Measurements from ENCODE around the gene RAB15. TPM values are rescaled to one million over a fixed set of nuclear protein-coding genes. Genes with fewer than 3 reads are reported as not detected.

Gene RAB15
- total RNA-seq, 4 donors from 2014 or later, result 2.5 to 10.0 (median 5.6) TPM

DNA sequence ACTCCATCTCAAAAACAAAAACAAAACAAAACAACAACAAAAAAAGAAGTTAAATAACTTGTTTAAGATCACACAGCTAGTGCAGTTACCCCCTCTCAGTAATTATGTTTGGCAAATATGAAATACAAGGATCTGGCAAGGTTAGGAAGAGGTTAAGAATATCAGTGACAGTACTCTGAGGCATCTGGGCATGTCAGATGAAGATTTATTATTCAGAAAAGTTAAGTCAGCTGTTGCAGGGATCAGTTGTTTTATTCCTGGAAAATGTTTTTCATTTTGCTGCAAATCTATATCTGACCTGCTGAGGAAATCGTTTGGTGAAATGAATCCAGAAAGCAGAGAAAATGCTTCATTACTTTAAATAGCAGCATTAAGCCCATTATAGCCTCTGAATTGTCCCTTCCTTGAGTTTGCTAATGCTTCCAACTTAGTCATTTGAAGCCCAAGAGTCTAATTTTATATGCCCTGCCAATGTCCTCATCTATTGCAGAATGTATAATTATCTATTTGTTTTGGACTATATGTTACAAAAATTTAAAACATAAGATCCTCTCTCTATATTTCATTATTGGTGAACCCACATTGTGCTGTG lies 37.7 kb downstream of the RAB15 start:
- H3K4me1 ChIP-seq, result peaks cover 5 to 48% (median 14%) of the 10 kb centered on the region in 3 donors

DNA sequence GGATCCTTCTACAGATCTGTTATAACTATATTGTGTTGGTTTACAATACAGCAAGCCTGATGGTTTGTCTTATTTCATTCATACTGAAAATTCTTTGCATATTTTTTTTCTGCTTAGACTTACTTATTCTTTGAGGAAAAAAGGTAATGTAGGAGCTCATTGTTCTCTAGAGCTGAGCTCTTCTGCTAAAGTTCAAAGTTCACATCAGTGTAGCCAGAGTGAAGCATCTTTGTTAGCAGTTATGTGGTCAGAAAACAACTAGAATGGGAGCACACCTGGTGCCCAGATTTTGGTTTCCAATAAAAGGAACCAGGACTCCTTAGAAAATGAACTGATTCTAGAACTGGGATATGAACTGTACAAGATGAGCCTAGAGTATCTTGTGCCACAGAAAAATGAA lies 39.9 kb downstream of the RAB15 start:
- no peaks in the 10 kb centered on the region for H3K27me3 ChIP-seq
- no peak overlapping the region for H3K4me3 ChIP-seq
- no peak for ATAC-seq
- no peaks in the 10 kb centered on the region for H3K9me3 ChIP-seq
- TF ChIP-seq, protein P1, sequence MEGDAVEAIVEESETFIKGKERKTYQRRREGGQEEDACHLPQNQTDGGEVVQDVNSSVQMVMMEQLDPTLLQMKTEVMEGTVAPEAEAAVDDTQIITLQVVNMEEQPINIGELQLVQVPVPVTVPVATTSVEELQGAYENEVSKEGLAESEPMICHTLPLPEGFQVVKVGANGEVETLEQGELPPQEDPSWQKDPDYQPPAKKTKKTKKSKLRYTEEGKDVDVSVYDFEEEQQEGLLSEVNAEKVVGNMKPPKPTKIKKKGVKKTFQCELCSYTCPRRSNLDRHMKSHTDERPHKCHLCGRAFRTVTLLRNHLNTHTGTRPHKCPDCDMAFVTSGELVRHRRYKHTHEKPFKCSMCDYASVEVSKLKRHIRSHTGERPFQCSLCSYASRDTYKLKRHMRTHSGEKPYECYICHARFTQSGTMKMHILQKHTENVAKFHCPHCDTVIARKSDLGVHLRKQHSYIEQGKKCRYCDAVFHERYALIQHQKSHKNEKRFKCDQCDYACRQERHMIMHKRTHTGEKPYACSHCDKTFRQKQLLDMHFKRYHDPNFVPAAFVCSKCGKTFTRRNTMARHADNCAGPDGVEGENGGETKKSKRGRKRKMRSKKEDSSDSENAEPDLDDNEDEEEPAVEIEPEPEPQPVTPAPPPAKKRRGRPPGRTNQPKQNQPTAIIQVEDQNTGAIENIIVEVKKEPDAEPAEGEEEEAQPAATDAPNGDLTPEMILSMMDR (IDR thresholded peaks at IDR 0.05), result no peak
- TF ChIP-seq POLR2A (IDR thresholded peaks at IDR 0.05), result no peak
- no peak for TF ChIP-seq POLR2AphosphoS5 (IDR thresholded peaks at IDR 0.05)
- TF ChIP-seq EP300 (IDR thresholded peaks at IDR 0.05), result no peak
- peaks cover 1 to 58% (median 19%) of the 10 kb centered on the region in 3 donors for H3K4me1 ChIP-seq
- H3K27ac ChIP-seq, result peak overlapping the region in 1 of 4 donors; percentile 3
- peaks cover 0 to 65% of the 10 kb centered on the region in 2 donors for H3K36me3 ChIP-seq

More for the DNA sequence above, 37.7 kb downstream of the RAB15 start:
- no peak overlapping the region for H3K27ac ChIP-seq
- TF ChIP-seq POLR2AphosphoS5 (IDR thresholded peaks at IDR 0.05), result no peak
- TF ChIP-seq EP300 (IDR thresholded peaks at IDR 0.05), result no peak
- TF ChIP-seq, protein P1 (IDR thresholded peaks at IDR 0.05), result no peak
- TF ChIP-seq POLR2A (IDR thresholded peaks at IDR 0.05), result no peak
- H3K9me3 ChIP-seq, result no peaks in the 10 kb centered on the region
- peaks cover 0 to 62% of the 10 kb centered on the region in 2 donors for H3K36me3 ChIP-seq
- WGBS, 2 donors (ENCODE audit: low coverage in 1 of 2), result 44 to 47% methylated on average over 1 of the region's 1 CpG
- H3K27me3 ChIP-seq, result no peaks in the 10 kb centered on the region
- ATAC-seq, result no peak
- no peak overlapping the region for H3K4me3 ChIP-seq

DNA sequence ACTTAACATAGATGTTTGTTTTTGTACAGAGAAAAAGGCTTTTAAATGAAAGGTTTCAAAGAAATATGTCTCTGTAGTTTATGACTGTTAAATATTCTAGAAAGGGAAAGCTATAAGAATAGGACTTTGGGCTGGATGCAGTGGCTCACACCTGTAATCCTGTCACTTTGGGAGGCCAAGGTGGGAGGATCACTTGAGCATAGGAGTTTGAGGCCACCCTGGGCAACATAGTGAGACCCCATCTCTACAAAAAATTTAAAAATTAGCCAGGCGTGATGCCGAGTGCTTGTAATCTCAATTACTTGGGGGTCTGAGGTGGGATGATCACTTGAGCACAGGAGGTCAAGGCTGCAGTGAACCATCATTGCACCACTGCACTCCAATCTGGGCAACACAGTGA lies 41.0 kb downstream of the RAB15 start:
- no peaks in the 10 kb centered on the region for H3K27me3 ChIP-seq
- TF ChIP-seq POLR2AphosphoS5 (IDR thresholded peaks at IDR 0.05) (no peak), EP300 (IDR thresholded peaks at IDR 0.05) (no peak), POLR2A (IDR thresholded peaks at IDR 0.05) (no peak)
- TF ChIP-seq, protein P1 (IDR thresholded peaks at IDR 0.05), result no peak
- 82 to 88% methylated on average over 2 of the region's 2 CpGs for WGBS, 2 donors (ENCODE audit: low coverage in 1 of 2)
- H3K27ac ChIP-seq, result peak overlapping the region in 3 of 4 donors; percentile 55 to 69 (median 58)
- peaks cover 0 to 47% (median 15%) of the 10 kb centered on the region in 3 donors for H3K4me1 ChIP-seq
- H3K4me3 ChIP-seq, result no peak overlapping the region
- peaks cover 0 to 76% of the 10 kb centered on the region in 2 donors for H3K36me3 ChIP-seq
- no peaks in the 10 kb centered on the region for H3K9me3 ChIP-seq
- no peak for ATAC-seq

DNA sequence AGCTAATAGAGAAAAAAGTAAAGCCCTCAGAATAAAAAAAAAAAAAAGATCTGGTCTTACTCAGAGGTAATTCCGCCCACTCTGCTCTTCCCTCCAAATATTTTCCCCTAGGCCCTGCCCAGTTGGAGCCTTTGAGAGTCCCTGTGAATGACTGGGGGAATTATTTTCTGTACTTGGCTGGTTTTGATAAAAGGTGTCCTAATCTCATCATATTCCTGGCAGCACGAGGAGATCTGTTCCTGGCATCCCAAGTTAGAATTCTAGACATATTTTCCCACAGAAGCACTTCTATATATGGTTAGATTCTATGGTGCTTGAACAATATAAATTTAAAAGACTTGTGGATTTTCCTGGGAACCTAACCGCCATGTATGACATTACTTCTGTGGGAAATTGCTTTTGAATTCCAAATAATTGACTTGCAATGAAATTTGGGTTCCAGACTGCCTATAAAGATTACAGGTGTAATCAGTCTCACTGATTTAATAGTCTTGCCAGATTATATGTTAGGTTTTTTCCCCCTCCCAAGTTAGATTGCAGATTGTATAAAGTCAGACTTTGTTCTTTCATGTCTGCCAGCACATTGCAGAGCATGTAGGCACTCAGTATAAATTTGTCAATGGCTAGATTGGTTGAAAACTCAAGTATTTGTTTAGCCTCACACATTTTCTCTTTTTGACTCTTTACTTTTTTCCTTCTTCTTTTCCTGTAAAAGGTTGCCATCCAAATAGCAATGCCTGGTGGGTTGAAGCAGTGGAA lies 41.9 kb downstream of the RAB15 start:
- ATAC-seq, result peak; percentile 74
- Histone ChIP-seq H3K4me3 (no peak overlapping the region), H3K9me3 (no peaks in the 10 kb centered on the region), H3K27ac (peak overlapping the region; percentile 45 to 69 (median 56)), H3K4me1 (peaks cover 0 to 38% (median 15%) of the 10 kb centered on the region in 3 donors), H3K36me3 (peaks cover 0 to 84% of the 10 kb centered on the region in 2 donors), H3K27me3 (no peaks in the 10 kb centered on the region)
- 40 to 50% methylated on average over 3 of the region's 3 CpGs for WGBS, 2 donors (ENCODE audit: low coverage in 1 of 2)
- TF ChIP-seq POLR2AphosphoS5 (IDR thresholded peaks at IDR 0.05), result peak; percentile 58
- TF ChIP-seq, protein P1 (IDR thresholded peaks at IDR 0.05), result no peak

DNA sequence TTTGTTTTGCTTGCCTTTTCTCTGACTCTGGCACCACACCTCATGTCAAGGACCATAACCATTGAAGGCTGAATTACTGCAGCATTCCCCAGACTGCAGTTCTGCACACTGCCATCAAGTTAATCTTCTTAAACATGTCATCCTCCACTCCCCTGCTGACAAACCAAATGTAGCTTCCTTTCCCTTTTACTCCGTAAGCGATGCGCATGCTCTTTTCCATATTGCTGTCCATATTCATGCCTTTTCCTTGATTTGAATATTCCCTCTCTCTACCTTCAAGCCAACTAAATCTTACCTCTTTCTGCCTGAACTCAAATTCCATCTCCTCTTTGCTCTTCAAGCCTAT lies 43.1 kb downstream of the RAB15 start:
- H3K4me3 ChIP-seq, result no peak overlapping the region
- 90 to 95% methylated on average over 3 of the region's 3 CpGs for WGBS, 2 donors (ENCODE audit: low coverage in 1 of 2)
- no peak for ATAC-seq
- peaks cover 0 to 88% of the 10 kb centered on the region in 2 donors for H3K36me3 ChIP-seq
- no peaks in the 10 kb centered on the region for H3K27me3 ChIP-seq
- H3K27ac ChIP-seq, result peak overlapping the region in 3 of 4 donors; percentile 45 to 58 (median 52)
- peaks cover 0 to 35% (median 15%) of the 10 kb centered on the region in 3 donors for H3K4me1 ChIP-seq
- no peak for TF ChIP-seq EP300 (IDR thresholded peaks at IDR 0.05)
- H3K9me3 ChIP-seq, result no peaks in the 10 kb centered on the region

Measured in gastroesophageal sphincter (tissue), 4 donors.